ENCODE measurements around the gene MGAT5.
A peak's percentile ranks its signal among the peaks of the same experiment; 100 is the strongest.

MGAT5 gene

GRCh38 chr2:134304394-134305108 lies 50.7 kb downstream of the MGAT5 start:
- no peak for DNase-seq (ENCODE audit: low spot score)

GRCh38 chr2:134305109-134305491 lies 51.2 kb downstream of the MGAT5 start:
- no peak for DNase-seq (ENCODE audit: low spot score)

GRCh38 chr2:134306521-134306920 lies 52.6 kb downstream of the MGAT5 start:
- DNase-seq (ENCODE audit: low spot score): no peak

GRCh38 chr2:134307334-134307733 lies 53.5 kb downstream of the MGAT5 start:
- no peak for DNase-seq (ENCODE audit: low spot score)

GRCh38 chr2:134308474-134309385 lies 54.9 kb downstream of the MGAT5 start:
- no peak for DNase-seq (ENCODE audit: low spot score)

- DNase-seq (ENCODE audit: low spot score): no peak
Measured at GRCh38 chr2:134310107-134311079, 56.5 kb downstream of the MGAT5 start.

- DNase-seq (ENCODE audit: low spot score): no peak
Measured at GRCh38 chr2:134312482-134312881, 58.6 kb downstream of the MGAT5 start.

- DNase-seq (ENCODE audit: low spot score): no peak
Measured at GRCh38 chr2:134314202-134314601, 60.3 kb downstream of the MGAT5 start.

GRCh38 chr2:134314681-134315368 lies 61.0 kb downstream of the MGAT5 start:
- DNase-seq (ENCODE audit: low spot score): no peak

GRCh38 chr2:134315471-134315870 lies 61.6 kb downstream of the MGAT5 start:
- no peak for DNase-seq (ENCODE audit: low spot score)

- DNase-seq (ENCODE audit: low spot score): no peak
Measured at GRCh38 chr2:134319596-134320254, 65.9 kb downstream of the MGAT5 start.

- DNase-seq (ENCODE audit: low spot score): no peak
Measured at GRCh38 chr2:134320930-134321329, 67.1 kb downstream of the MGAT5 start.

GRCh38 chr2:134323777-134324176 lies 69.9 kb downstream of the MGAT5 start:
- no peak for DNase-seq (ENCODE audit: low spot score)

- DNase-seq (ENCODE audit: low spot score): no peak
Measured at GRCh38 chr2:134324430-134324829, 70.6 kb downstream of the MGAT5 start.

GRCh38 chr2:134324947-134325346 lies 71.1 kb downstream of the MGAT5 start:
- DNase-seq (ENCODE audit: low spot score): no peak

GRCh38 chr2:134325696-134326095 lies 71.8 kb downstream of the MGAT5 start:
- DNase-seq (ENCODE audit: low spot score): no peak

GRCh38 chr2:134327367-134327766 lies 73.5 kb downstream of the MGAT5 start:
- no peak for DNase-seq (ENCODE audit: low spot score)

GRCh38 chr2:134331081-134331480 lies 77.2 kb downstream of the MGAT5 start:
- DNase-seq (ENCODE audit: low spot score): no peak

- DNase-seq (ENCODE audit: low spot score): peak; percentile 58
Measured at GRCh38 chr2:134333646-134334189, 79.8 kb downstream of the MGAT5 start.

- DNase-seq (ENCODE audit: low spot score): no peak
Measured at GRCh38 chr2:134334542-134335353, 80.9 kb downstream of the MGAT5 start.
